Transverse colon (tissue), 4 donors: ENCODE results near the gene ZNF575. TPM values are rescaled to one million over a fixed set of nuclear protein-coding genes. Genes with fewer than 3 reads are reported as not detected.

ENCODE experiments used
- DNase-seq: peaks from one replicate; pipeline ENCODE4 v3.0.0-alpha.2; 2019
- H3K27ac ChIP-seq, 4 donors: fragments of 200-600 bp; sonication (generic); 2 replicates each; pipeline ENCODE4 v1.5.1; 2016 to 2018; ENCODE audit warnings: inconsistent platforms in 4 of 4
- H3K27me3 ChIP-seq: fragments of 200-600 bp; sonication (generic); 2 replicates; pipeline ENCODE4 v1.5.1; 2017; ENCODE audit warnings: inconsistent platforms
- H3K36me3 ChIP-seq, 4 donors: fragments of 200-600 bp; sonication (generic); 2 replicates each; pipeline ENCODE4 v1.5.1; 2017 to 2019; ENCODE audit warnings: inconsistent platforms in 4 of 4
- H3K4me1 ChIP-seq, 4 donors: fragments of 200-600 bp; sonication (generic); 2 replicates each; pipeline ENCODE4 v1.5.1; 2017 to 2020; ENCODE audit warnings: inconsistent platforms in 4 of 4
- H3K4me3 ChIP-seq, 4 donors: fragments of 200-600 bp; sonication (generic); 1 replicate in 1 of 4; 2 replicates in 3 of 4; pipeline versions ENCODE4 v1.5.1 to v1.6.1; 2017 to 2019; ENCODE audit warnings: inconsistent platforms in 4 of 4
- H3K9me3 ChIP-seq, 2 donors: fragments of 200-600 bp; sonication (generic); 2 replicates each; pipeline ENCODE4 v1.5.1; 2017 to 2019; ENCODE audit warnings: inconsistent platforms in 2 of 2
- CTCF ChIP-seq, 5 experiments: fragments of 200-600 bp in 3 of 5; fragments of 450-650 bp in 2 of 5; sonication (generic) in 3 of 5; IDR thresholded peaks; 1 replicate in 2 of 5; 2 replicates in 3 of 5; pipeline ENCODE4 v1.5.1; 2016 to 2017; ENCODE audit warnings: antibody characterized with exemption in 5 of 5, inconsistent platforms in 3 of 5, mild to moderate bottlenecking in 2 of 5, moderate library complexity in 1 of 5
- EP300 ChIP-seq: sonication (generic); formaldehyde crosslinking; IDR thresholded peaks from one replicate; pipeline ENCODE4 v1.6.1; 2017; ENCODE audit warnings: antibody characterized with exemption, low read depth
- POLR2A ChIP-seq: fragments of 450-650 bp; IDR thresholded peaks from one replicate; pipeline ENCODE4 v1.6.1; 2016; ENCODE audit warnings: antibody characterized with exemption, mild to moderate bottlenecking, moderate library complexity
- POLR2AphosphoS5 ChIP-seq, 3 donors: sonication (generic); formaldehyde crosslinking; IDR thresholded peaks; one replicate each; pipeline ENCODE4 v1.6.1; 2016; ENCODE audit warnings: antibody characterized with exemption in 3 of 3
- WGBS, 2 donors: methylation state at CpG; one replicate each; pipeline ENCODE4 v1.1.5; 2018; ENCODE audit warnings: low coverage in 1 of 2; 5-methylcytosine and 5-hydroxymethylcytosine counted together
- in situ Hi-C, 4 donors: fragments of 200-750 bp; cut with MboI; loops; one replicate each; pipeline versions ENCODE4 v1.15.0 to v1.15.1; 2017; ENCODE audit warnings: low sequenced_read_pairs in 3 of 4, low pct_ligation_motif_present in 1 of 4, low pct_unique_long_range_greater_than_20kb in 1 of 4
- intact Hi-C: fragments of 100-400 bp; cut with DNase I; formaldehyde crosslinking; loops from one replicate; pipeline ENCODE4 v1.15.1; 2023; ENCODE audit warnings: low total_unique reads
- total RNA-seq, 4 donors: library from RNA; depleted of rRNA; stranded (reverse); fragments of >200 nt; gene quantifications; one replicate each; pipeline ENCODE4 v1.1.0, GENCODE V29; 2016

Gene ZNF575
- total RNA-seq, 4 donors from 2014 or later = 0.20 to 1.9 (median 1.8) TPM; not detected in 1

GRCh38 chr19:43504426-43505185, 28.4 kb upstream of the ZNF575 start, which contains the start of gene PHLDB3:
Gene PHLDB3, minus strand, starts transcription at chr19:43504746. Its CDS starts 628 bp downstream, at chr19:43504118.
- peak; percentile 60 for DNase-seq
- Histone ChIP-seq H3K36me3 (peaks cover 0 to 13% (median 5%) of the 10 kb centered on the region in 4 donors), H3K27me3 (no peaks in the 10 kb centered on the region), H3K27ac (peak within 1 kb of the TSS; percentile 85 to 93 (median 90)), H3K4me1 (peaks cover 9 to 22% (median 15%) of the 10 kb centered on the region in 4 donors), H3K9me3 (no peaks in the 10 kb centered on the region), H3K4me3 (peak within 1 kb of the TSS; percentile 52 to 85 (median 74))
- intact Hi-C loops (no loop called here), in situ Hi-C loops (no loop called here)
- 4% methylated on average over 19 of the region's 42 CpGs; no CpG with 5 or more reads in 1 of the 2 donors for WGBS, 2 donors
- no peak for TF ChIP-seq EP300
- TF ChIP-seq POLR2AphosphoS5 (IDR thresholded peaks at IDR 0.05) = peak in 2 of 3 donors; percentile 4 to 7
- TF ChIP-seq POLR2A = peak; percentile 33

GRCh38 chr19:43505186-43505456, 27.9 kb upstream of the ZNF575 start:
- H3K4me3 ChIP-seq = peak overlapping the region in 1 of 4 donors; percentile 70

GRCh38 chr19:43505941-43506340, 27.0 kb upstream of the ZNF575 start:
- in situ Hi-C loops (no loop called here), intact Hi-C loops (no loop called here)
- H3K36me3 ChIP-seq = peaks cover 0 to 21% (median 8%) of the 10 kb centered on the region in 4 donors
- TF ChIP-seq EP300 (no peak), POLR2AphosphoS5 (IDR thresholded peaks at IDR 0.05) (no peak), CTCF (IDR thresholded peaks at IDR 0.05) (no peak), POLR2A (no peak)
- no peak for DNase-seq
- WGBS, 2 donors = 98 to 100% methylated on average over 5 of the region's 5 CpGs
- H3K4me3 ChIP-seq = no peak overlapping the region
- no peaks in the 10 kb centered on the region for H3K9me3 ChIP-seq
- H3K27me3 ChIP-seq = no peaks in the 10 kb centered on the region
- peaks cover 9 to 22% (median 15%) of the 10 kb centered on the region in 4 donors for H3K4me1 ChIP-seq
- H3K27ac ChIP-seq = no peak overlapping the region

More at GRCh38 chr19:43505186-43505456, 27.9 kb upstream of the ZNF575 start:
- Histone ChIP-seq H3K9me3 (no peaks in the 10 kb centered on the region), H3K27ac (peak overlapping the region; percentile 85 to 93 (median 90)), H3K4me1 (peaks cover 9 to 22% (median 15%) of the 10 kb centered on the region in 4 donors), H3K27me3 (no peaks in the 10 kb centered on the region), H3K36me3 (peaks cover 0 to 18% (median 7%) of the 10 kb centered on the region in 4 donors)
- DNase-seq = no peak
- in situ Hi-C loops (no loop called here), intact Hi-C loops (no loop called here)
- WGBS, 2 donors = 69 to 85% methylated on average over 3 of the region's 3 CpGs
- TF ChIP-seq POLR2A = no peak
- no peak for TF ChIP-seq EP300

- intact Hi-C loops = no loop called here
These were observed 26.4 kb upstream of the ZNF575 start for GRCh38 chr19:43506629-43507028.

More at GRCh38 chr19:43506629-43507028, 26.4 kb upstream of the ZNF575 start:
- TF ChIP-seq CTCF (IDR thresholded peaks at IDR 0.05) = no peak
- TF ChIP-seq POLR2A = no peak
- no peak for TF ChIP-seq POLR2AphosphoS5 (IDR thresholded peaks at IDR 0.05)
- TF ChIP-seq EP300 = no peak
- H3K27me3 ChIP-seq = no peaks in the 10 kb centered on the region
- H3K36me3 ChIP-seq = peaks cover 0 to 24% (median 8%) of the 10 kb centered on the region in 4 donors
- no peak overlapping the region for H3K27ac ChIP-seq
- no peak for DNase-seq
- no peak overlapping the region for H3K4me3 ChIP-seq
- in situ Hi-C loops = no loop called here
- H3K4me1 ChIP-seq = peaks cover 9 to 22% (median 14%) of the 10 kb centered on the region in 4 donors
- 86 to 93% methylated on average over 4 to 5 of the region's 5 CpGs for WGBS, 2 donors
- no peaks in the 10 kb centered on the region for H3K9me3 ChIP-seq
